GM19455 (cell line): ENCODE data around the gene PAWR.
"Not testable (repeated sequence)": the region's sequence is repeated elsewhere in the genome, so short reads cannot be mapped to it uniquely, and the experiment has no call there.

Source experiments
- ATAC-seq: cut with Tn5 transposase; IDR thresholded peaks from one replicate; pipeline ENCODE4 v1.9.1; 2021; ENCODE audit not compliant: unreplicated experiment

The PAWR gene

GRCh38 chr12:79553863-79554574 lies 136.7 kb downstream of the PAWR start:
- no peak for ATAC-seq

GRCh38 chr12:79552192-79552591 lies 138.6 kb downstream of the PAWR start:
- ATAC-seq: no peak

GRCh38 chr12:79549531-79550271 lies 141.1 kb downstream of the PAWR start:
- ATAC-seq: no peak

- ATAC-seq: no peak
These were observed 142.2 kb downstream of the PAWR start for GRCh38 chr12:79548610-79548924.

- ATAC-seq: peak; percentile 89
These were observed 142.8 kb downstream of the PAWR start for GRCh38 chr12:79547735-79548609.

GRCh38 chr12:79547044-79547734 lies 143.6 kb downstream of the PAWR start:
- ATAC-seq: no peak

GRCh38 chr12:79546466-79547043 lies 144.2 kb downstream of the PAWR start:
- ATAC-seq: no peak

- ATAC-seq: not testable (repeated sequence)
These were observed 146.3 kb downstream of the PAWR start for GRCh38 chr12:79544439-79544838.

- ATAC-seq: no peak
These were observed 153.1 kb downstream of the PAWR start for GRCh38 chr12:79537675-79538074.

GRCh38 chr12:79535751-79536150 lies 155.0 kb downstream of the PAWR start:
- no peak for ATAC-seq
